Neural crest cell (in vitro differentiated cells): ENCODE results near the gene PTHLH. TPM values are rescaled to one million over a fixed set of nuclear protein-coding genes. Genes with fewer than 3 reads are reported as not detected.

ENCODE experiments used
- DNase-seq: peaks from one replicate; pipeline ENCODE4 v3.0.0; 2021; ENCODE audit warnings: low read depth, mixed read lengths, low spot score
- H3K27ac Mint-ChIP-seq: one replicate; pipeline ENCODE4 v1.8.0; 2021; ENCODE audit warnings: mild to moderate bottlenecking, mixed read lengths; ENCODE audit not compliant: unreplicated experiment
- H3K27me3 Mint-ChIP-seq: 2 replicates; pipeline ENCODE4 v1.8.0; 2021; ENCODE audit warnings: low read depth, mild to moderate bottlenecking, mixed read lengths
- H3K36me3 Mint-ChIP-seq: 2 replicates; pipeline ENCODE4 v1.8.0; 2021; ENCODE audit warnings: low read depth, mild to moderate bottlenecking, mixed read lengths
- H3K4me1 Mint-ChIP-seq: 2 replicates; pipeline ENCODE4 v1.8.0; 2021; ENCODE audit warnings: mixed read lengths
- H3K4me3 Mint-ChIP-seq: one replicate; pipeline ENCODE4 v1.8.0; 2021; ENCODE audit warnings: mild to moderate bottlenecking, mixed read lengths
- H3K9me3 Mint-ChIP-seq: 2 replicates; pipeline ENCODE4 v1.8.0; 2021; ENCODE audit warnings: mixed read lengths
- total RNA-seq: library from RNA; stranded (reverse); gene quantifications from 2 replicates; pipeline ENCODE4 v1.2.1, GENCODE V29; 2021
- TF ChIP-seq, protein P1 (sequence below): fragments of 200-600 bp; sonication (generic); conservative IDR thresholded peaks from 2 replicates; pipeline ENCODE4 v1.5.0; 2021; ENCODE audit warnings: antibody characterized with exemption, mild to moderate bottlenecking

PTHLH gene
- total RNA-seq, 1 donor from 2014 or later = 0.56 TPM

DNA sequence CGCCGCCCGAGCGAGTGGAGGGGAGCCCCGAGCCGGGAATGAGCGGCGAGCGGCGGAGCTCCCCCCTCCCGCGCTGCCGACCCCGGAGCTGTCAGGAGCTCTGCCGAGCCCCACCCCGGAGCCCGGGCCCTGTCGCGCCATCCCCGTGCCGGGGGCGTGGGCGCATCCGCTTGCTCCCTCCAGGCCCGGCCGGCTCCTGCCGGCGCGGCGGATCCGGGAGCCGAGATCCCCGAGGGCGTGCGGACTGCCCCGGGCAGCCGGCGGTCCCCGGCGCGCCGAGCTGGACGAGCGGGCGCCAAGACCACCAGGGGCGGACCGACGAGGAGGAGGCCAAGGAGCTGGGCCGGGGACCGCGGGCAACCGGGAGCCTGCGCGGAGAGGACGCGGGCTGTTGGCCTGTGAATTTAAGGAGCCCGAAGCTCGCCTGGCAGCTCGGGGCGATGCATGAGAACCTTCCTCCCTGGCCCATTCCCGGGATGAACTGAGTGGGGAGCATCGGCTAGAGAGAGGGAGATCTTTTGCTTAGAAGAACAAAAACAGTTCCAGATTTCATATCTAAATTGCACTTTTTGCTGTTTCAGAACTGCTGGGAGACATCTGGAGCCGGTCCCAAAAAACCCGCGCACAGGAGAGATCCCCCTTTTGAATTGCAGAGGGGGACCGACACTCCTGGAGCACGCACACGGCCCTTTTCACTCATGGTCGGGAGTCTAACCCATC lies 2.0 kb downstream of the PTHLH start:
- Mint-ChIP-seq H3K27me3 (peaks cover 96% of the 10 kb centered on the region), H3K4me3 (peak overlapping the region; percentile 90), H3K9me3 (no peaks in the 10 kb centered on the region), H3K27ac (no peak overlapping the region), H3K4me1 (peaks cover 23% of the 10 kb centered on the region), H3K36me3 (peaks cover 2% of the 10 kb centered on the region)
- DNase-seq = peak; percentile 34
- TF ChIP-seq, protein P1, sequence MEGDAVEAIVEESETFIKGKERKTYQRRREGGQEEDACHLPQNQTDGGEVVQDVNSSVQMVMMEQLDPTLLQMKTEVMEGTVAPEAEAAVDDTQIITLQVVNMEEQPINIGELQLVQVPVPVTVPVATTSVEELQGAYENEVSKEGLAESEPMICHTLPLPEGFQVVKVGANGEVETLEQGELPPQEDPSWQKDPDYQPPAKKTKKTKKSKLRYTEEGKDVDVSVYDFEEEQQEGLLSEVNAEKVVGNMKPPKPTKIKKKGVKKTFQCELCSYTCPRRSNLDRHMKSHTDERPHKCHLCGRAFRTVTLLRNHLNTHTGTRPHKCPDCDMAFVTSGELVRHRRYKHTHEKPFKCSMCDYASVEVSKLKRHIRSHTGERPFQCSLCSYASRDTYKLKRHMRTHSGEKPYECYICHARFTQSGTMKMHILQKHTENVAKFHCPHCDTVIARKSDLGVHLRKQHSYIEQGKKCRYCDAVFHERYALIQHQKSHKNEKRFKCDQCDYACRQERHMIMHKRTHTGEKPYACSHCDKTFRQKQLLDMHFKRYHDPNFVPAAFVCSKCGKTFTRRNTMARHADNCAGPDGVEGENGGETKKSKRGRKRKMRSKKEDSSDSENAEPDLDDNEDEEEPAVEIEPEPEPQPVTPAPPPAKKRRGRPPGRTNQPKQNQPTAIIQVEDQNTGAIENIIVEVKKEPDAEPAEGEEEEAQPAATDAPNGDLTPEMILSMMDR = no peak

DNA sequence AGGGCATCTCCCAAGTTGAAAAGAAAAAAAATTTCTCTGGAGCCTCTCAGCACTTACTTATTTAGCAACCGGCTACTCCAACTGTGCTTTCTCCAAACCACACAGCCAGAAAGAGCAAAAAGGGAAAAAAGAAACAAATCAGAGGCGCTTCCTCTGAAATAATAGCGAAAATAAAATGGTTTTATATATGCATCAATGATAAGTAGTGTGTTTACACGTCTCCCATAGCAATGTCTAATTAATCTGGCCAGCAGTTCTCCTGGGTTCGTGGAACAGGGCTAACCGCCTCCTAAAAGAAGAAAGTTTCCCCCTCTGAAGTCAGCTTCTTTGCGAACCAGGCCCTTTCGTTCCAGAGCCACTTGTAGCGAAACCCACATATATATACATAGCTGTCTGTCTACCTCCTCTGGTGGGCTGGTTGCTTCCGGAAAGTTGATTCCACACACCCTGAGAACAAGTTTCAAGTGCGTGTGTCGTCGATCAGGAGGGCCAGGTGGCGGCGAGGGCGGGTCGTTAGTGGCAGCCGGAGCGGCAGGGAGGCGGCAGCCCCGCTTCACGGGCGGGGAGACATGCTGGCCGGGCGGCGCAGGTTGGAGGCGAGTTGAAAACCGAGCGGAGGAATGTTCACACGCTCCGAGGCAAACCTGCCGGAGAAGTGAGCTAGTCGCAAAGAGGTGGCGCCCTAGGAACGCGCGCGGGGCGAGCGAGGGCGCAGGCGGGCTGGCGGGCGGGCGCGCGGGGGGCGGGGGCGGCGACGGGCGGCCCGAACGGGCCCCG lies 2.7 kb downstream of the PTHLH start:
- DNase-seq = peak; percentile 37
- peaks cover 21% of the 10 kb centered on the region for H3K4me1 Mint-ChIP-seq
- TF ChIP-seq, protein P1 = no peak
- H3K9me3 Mint-ChIP-seq = no peaks in the 10 kb centered on the region
- no peak overlapping the region for H3K27ac Mint-ChIP-seq
- peak overlapping the region; percentile 85 for H3K4me3 Mint-ChIP-seq
- peaks cover 2% of the 10 kb centered on the region for H3K36me3 Mint-ChIP-seq
- peaks cover 96% of the 10 kb centered on the region for H3K27me3 Mint-ChIP-seq

DNA sequence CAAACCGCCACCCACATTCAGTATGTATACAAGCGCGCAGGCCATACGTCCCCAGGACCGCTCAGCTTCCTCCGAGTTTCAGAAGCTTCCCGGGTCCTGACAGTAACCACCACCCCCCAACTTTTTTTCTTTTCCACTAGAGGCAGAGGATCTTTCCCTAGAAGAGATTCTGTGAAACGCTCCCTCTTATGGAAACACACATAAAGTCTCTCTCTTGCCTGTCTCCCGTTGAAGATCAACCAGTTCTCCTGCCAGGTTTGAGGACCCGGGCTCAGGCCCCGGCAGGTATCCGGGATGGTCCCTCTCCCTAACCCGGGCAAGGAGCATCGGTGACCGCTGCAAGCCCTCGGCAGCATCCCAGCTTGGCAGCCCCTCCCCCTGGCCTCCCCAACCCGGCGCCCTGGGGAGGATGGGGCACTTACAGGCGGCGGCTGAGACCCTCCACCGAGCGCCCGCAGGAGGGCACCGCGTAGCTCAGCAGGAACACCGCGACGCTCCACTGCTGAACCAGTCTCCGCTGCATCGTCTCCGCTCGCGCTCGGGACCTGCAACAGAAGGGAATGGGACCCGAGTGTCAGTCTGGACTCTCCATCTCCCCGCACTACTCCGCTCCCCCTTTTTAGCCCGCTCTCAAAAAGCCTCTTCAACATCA lies 3.4 kb downstream of the PTHLH start:
- H3K36me3 Mint-ChIP-seq = peaks cover 2% of the 10 kb centered on the region
- peak; percentile 10 for DNase-seq
- H3K27me3 Mint-ChIP-seq = peaks cover 94% of the 10 kb centered on the region
- H3K4me3 Mint-ChIP-seq = peak overlapping the region; percentile 85
- H3K27ac Mint-ChIP-seq = no peak overlapping the region
- no peaks in the 10 kb centered on the region for H3K9me3 Mint-ChIP-seq
- peaks cover 21% of the 10 kb centered on the region for H3K4me1 Mint-ChIP-seq
- TF ChIP-seq, protein P1 = no peak

DNA sequence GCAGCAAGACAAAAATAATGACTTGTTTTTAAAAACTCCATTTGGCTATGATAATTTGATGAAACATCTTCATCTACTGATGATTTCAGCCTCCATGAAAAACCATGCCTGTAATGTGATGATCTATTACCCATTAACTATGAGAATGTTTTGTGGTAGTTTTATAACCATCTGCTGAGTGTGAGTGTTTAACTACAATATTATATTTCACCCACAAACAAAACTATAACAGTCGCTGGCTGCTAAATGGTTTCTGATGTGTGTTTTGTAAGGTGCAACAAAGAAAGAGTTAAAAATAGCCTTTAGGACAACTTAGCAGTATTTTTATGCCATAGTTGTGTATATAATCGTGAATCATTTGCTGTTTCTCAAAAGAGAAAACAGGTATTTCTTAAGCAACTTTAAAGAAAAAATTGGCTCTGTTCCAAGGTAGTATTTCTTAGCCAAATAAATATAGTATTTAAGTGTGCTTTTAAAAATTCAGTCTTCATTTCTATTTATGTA lies 4.9 kb downstream of the PTHLH start:
- Mint-ChIP-seq H3K9me3 (no peaks in the 10 kb centered on the region), H3K27ac (no peak overlapping the region), H3K27me3 (peaks cover 92% of the 10 kb centered on the region), H3K36me3 (no peaks in the 10 kb centered on the region), H3K4me3 (no peak overlapping the region), H3K4me1 (peaks cover 21% of the 10 kb centered on the region)
- no peak for DNase-seq
- TF ChIP-seq, protein P1 = no peak

DNA sequence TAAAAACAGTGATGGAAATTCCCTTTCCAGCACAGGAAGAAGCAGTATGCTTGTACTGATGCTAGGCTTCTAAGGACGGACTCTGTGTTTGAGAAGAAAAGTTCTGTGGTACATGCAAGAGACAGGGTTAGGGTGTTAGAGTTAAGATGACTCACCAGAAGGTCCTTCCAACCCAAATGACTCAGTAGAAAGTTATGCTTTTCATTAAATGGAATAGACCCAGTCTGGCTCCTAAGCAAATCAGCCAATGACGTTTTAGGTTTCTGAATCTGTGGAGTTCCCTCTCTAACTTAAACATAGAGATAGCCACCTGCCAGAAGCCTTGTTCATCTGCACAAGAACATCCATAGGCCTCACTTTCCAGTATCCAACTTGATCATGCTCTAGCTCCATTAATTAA lies 5.7 kb downstream of the PTHLH start:
- peaks cover 84% of the 10 kb centered on the region for H3K27me3 Mint-ChIP-seq
- H3K27ac Mint-ChIP-seq = no peak overlapping the region
- no peaks in the 10 kb centered on the region for H3K36me3 Mint-ChIP-seq
- no peaks in the 10 kb centered on the region for H3K9me3 Mint-ChIP-seq
- peaks cover 21% of the 10 kb centered on the region for H3K4me1 Mint-ChIP-seq
- TF ChIP-seq, protein P1 = no peak
- no peak for DNase-seq
- peak overlapping the region; percentile 17 for H3K4me3 Mint-ChIP-seq
